ENCODE data around the gene ZBTB20.

DNA sequence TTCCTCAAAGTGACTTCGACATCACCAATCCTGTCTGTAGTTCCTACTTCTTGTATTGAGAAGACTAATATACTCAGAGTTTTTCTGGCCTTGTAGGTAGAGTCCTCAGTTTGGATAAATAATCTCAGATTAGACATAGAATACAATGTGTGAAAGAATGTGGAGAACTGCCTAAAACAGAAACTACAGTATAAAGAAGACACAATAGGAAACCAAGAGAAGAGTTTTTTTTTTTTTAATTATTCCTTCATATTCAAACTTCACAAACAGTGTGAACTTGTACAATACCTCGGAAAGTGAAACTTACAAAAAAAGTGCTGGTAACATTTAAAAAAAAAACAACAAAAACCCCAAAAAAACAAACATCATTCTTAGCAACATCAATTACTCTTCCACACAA is 832.8 kb downstream of the ZBTB20 start:
- TF ChIP-seq POLR2AphosphoS5 (IDR thresholded peaks at IDR 0.05; ENCODE audit: low read depth, low read length): no peak
- TF ChIP-seq FOXP2 (optimal IDR thresholded peaks at IDR 0.05; ENCODE audit: borderline replicate concordance, extremely low read depth, extremely low read length, insufficient read depth): no peak
- TF ChIP-seq, protein P1, sequence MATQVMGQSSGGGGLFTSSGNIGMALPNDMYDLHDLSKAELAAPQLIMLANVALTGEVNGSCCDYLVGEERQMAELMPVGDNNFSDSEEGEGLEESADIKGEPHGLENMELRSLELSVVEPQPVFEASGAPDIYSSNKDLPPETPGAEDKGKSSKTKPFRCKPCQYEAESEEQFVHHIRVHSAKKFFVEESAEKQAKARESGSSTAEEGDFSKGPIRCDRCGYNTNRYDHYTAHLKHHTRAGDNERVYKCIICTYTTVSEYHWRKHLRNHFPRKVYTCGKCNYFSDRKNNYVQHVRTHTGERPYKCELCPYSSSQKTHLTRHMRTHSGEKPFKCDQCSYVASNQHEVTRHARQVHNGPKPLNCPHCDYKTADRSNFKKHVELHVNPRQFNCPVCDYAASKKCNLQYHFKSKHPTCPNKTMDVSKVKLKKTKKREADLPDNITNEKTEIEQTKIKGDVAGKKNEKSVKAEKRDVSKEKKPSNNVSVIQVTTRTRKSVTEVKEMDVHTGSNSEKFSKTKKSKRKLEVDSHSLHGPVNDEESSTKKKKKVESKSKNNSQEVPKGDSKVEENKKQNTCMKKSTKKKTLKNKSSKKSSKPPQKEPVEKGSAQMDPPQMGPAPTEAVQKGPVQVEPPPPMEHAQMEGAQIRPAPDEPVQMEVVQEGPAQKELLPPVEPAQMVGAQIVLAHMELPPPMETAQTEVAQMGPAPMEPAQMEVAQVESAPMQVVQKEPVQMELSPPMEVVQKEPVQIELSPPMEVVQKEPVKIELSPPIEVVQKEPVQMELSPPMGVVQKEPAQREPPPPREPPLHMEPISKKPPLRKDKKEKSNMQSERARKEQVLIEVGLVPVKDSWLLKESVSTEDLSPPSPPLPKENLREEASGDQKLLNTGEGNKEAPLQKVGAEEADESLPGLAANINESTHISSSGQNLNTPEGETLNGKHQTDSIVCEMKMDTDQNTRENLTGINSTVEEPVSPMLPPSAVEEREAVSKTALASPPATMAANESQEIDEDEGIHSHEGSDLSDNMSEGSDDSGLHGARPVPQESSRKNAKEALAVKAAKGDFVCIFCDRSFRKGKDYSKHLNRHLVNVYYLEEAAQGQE (IDR thresholded peaks at IDR 0.05; ENCODE audit: insufficient read depth in 1 of 2, low read depth in 2 of 2, low read length in 2 of 2): no peak
